GM18508 (cell line): ENCODE results near the gene HAUS7.

Source experiments
- ATAC-seq: cut with Tn5 transposase; IDR thresholded peaks from one replicate; pipeline ENCODE4 v1.9.1; 2021; ENCODE audit warnings: moderate number of reproducible peaks; ENCODE audit not compliant: insufficient read depth, unreplicated experiment

Gene HAUS7

GRCh38 chrX:153458476-153458875 is 11.9 kb downstream of the HAUS7 start:
- no peak for ATAC-seq

GRCh38 chrX:153457827-153458466 is 12.4 kb downstream of the HAUS7 start:
- ATAC-seq: no peak

GRCh38 chrX:153457136-153457825 is 13.1 kb downstream of the HAUS7 start:
- no peak for ATAC-seq

GRCh38 chrX:153456704-153457103 is 13.7 kb downstream of the HAUS7 start:
- ATAC-seq: no peak

GRCh38 chrX:153456161-153456560 is 14.2 kb downstream of the HAUS7 start:
- ATAC-seq: no peak

GRCh38 chrX:153455571-153455970 is 14.8 kb downstream of the HAUS7 start:
- ATAC-seq: no peak

- no peak for ATAC-seq
Measured at GRCh38 chrX:153454901-153455550, 15.3 kb downstream of the HAUS7 start.

GRCh38 chrX:153450949-153451277 is 19.5 kb downstream of the HAUS7 start:
- ATAC-seq: no peak

- ATAC-seq: no peak
Measured at GRCh38 chrX:153450114-153450948, 20.0 kb downstream of the HAUS7 start.

GRCh38 chrX:153449368-153450113 is 20.8 kb downstream of the HAUS7 start:
- no peak for ATAC-seq

- ATAC-seq: no peak
Measured at GRCh38 chrX:153448556-153449367, 21.6 kb downstream of the HAUS7 start.

- ATAC-seq: no peak
Measured at GRCh38 chrX:153447581-153447960, 22.8 kb downstream of the HAUS7 start.

- no peak for ATAC-seq
Measured at GRCh38 chrX:153446950-153447580, 23.3 kb downstream of the HAUS7 start.

GRCh38 chrX:153446636-153446936 is 23.8 kb downstream of the HAUS7 start:
- ATAC-seq: no peak

GRCh38 chrX:153445856-153446635 is 24.3 kb downstream of the HAUS7 start, which contains the start of gene TREX2:
TREX2 (minus strand) TSS chrX:153446056; CDS start chrX:153445430, 626 bp downstream.
- no peak for ATAC-seq

- no peak for ATAC-seq
Measured at GRCh38 chrX:153445106-153445855, 25.1 kb downstream of the HAUS7 start.

GRCh38 chrX:153444333-153445011 is 25.9 kb downstream of the HAUS7 start:
- no peak for ATAC-seq
